Pancreas (tissue), 10 donors: ENCODE data around the gene TNFAIP3. TPM values are rescaled to one million over a fixed set of nuclear protein-coding genes. Genes with fewer than 3 reads are reported as not detected.

ENCODE experiments used
- ATAC-seq, 4 donors: fragments of 200-7000 bp; cut with Tn5 transposase; one replicate each; pipeline versions ENCODE4 v1.8.0 to v1.9.1; 2020; ENCODE audit warnings: mild to moderate bottlenecking in 4 of 4, moderate library complexity in 4 of 4
- DNase-seq, 6 donors: peaks; one replicate each; pipeline ENCODE4 v3.0.0-alpha.2; 2020
- FAIRE-seq: peaks from 2 replicates; lab custom pipeline; 2012; peaks lifted over from hg19 to GRCh38; lab: Jason Lieb, UNC
- H3K27ac ChIP-seq, 4 donors: fragments of 200-600 bp; sonication (generic); 1 replicate in 3 of 4; 2 replicates in 1 of 4; pipeline versions ENCODE4 v1.5.0 to v1.8.0; 2020
- H3K27me3 ChIP-seq, 4 donors: fragments of 200-600 bp; one replicate each; pipeline ENCODE4 v1.8.0; 2021
- H3K36me3 ChIP-seq, 3 donors: fragments of 200-600 bp; sonication (generic) in 1 of 3; one replicate each; pipeline versions ENCODE4 v1.5.0 to v1.8.0; 2020 to 2021
- H3K4me1 ChIP-seq, 3 donors: fragments of 200-600 bp; one replicate each; pipeline ENCODE4 v1.8.0; 2021
- H3K4me3 ChIP-seq, 4 donors: fragments of 200-600 bp; sonication (generic) in 2 of 4; one replicate each; pipeline versions ENCODE4 v1.5.0 to v1.8.0; 2020 to 2021
- H3K9me3 ChIP-seq, 4 donors: fragments of 200-600 bp; one replicate each; pipeline ENCODE4 v1.8.0; 2021
- WGBS, 2 donors: extraction: QIAGEN DNeasy Blood & Tissue Kit; methylation state at CpG; one replicate each; pipeline ENCODE4 v1.1.7; 2013; 5-methylcytosine and 5-hydroxymethylcytosine counted together
- intact Hi-C, 3 donors: fragments of 100-400 bp; cut with DNase I; formaldehyde crosslinking; loops; one replicate each; pipeline versions ENCODE4 v1.11.1 to v1.14.2; 2022
- polyA plus RNA-seq, 2 donors: library from polyadenylated mRNA; stranded (reverse); fragments of 200-250 nt; gene quantifications; one replicate each; pipeline ENCODE4 v1.2.3, GENCODE V29; 2013
- total RNA-seq, 6 donors: library from RNA; stranded (reverse); fragmentation: NEBNext Ultra II Directional in 4 of 6; extraction: Animal tissue kit (Norgen Biotek cat#: 25700) in 4 of 6; gene quantifications; one replicate each; pipeline versions ENCODE4 v1.2.1 to v1.2.4, GENCODE V29; 2021 to 2023
- TF ChIP-seq, protein P1 (sequence below), 4 donors: fragments of 200-600 bp; sonication (generic) in 3 of 4; IDR thresholded peaks; one replicate each; pipeline versions ENCODE4 v1.5.0 to v1.8.0; 2021; ENCODE audit warnings: antibody characterized with exemption in 4 of 4
- donor health status: healthy with polysubstance abuse.
- donor health status: DM: no; HTN: no; CAD: no; lungs with moderate emphysema.
- donor health status: DM: no; HTN: no; CAD: no.
- donor health status: control.
- donor health status: control.
- donor health status: Bipolar disorder and iron deficiency.
- donor health status: DM: yes; HTN: yes; CAD: no.
- donor health status: DM: no; HTN: no; CAD: no.
- donor health status: DM: no; HTN: no; CAD: no.
- donor health status: DM: yes; HTN: yes; CAD: no.

Gene TNFAIP3
- total and polyA plus RNA-seq, 8 donors: 9.3 to 59.2 (median 14.2) TPM

DNA sequence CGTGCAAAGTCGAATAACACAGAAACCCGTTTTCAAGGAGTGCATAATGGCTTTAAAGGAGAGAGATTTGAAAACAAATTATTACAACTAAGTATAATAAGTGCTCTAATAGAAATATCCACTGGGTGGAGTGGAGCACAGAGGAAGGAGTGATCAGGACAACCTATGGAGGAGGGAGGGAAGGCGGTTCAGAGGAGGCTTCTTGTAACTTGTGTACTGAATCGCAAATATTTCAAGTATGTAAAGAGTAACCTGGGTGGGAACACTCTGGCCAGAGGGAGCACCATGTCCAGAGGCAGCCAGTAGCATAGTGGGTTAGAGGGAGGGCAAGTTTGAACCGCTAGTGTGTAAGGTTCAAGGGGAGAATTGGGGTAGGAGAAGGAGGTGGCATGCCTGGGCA, 21.6 kb upstream of the TNFAIP3 start:
- no peaks in the 10 kb centered on the region for H3K36me3 ChIP-seq
- H3K9me3 ChIP-seq: no peaks in the 10 kb centered on the region
- no peak overlapping the region for H3K4me3 ChIP-seq
- 71 to 85% methylated on average over 6 of the region's 6 CpGs for WGBS, 2 donors
- intact Hi-C loops: no loop called here
- DNase-seq (no peak), ATAC-seq (peak in 2 of 4 donors; percentile 16 to 57), FAIRE-seq (no peak)
- H3K27me3 ChIP-seq: no peaks in the 10 kb centered on the region
- H3K27ac ChIP-seq: no peak overlapping the region
- TF ChIP-seq, protein P1, sequence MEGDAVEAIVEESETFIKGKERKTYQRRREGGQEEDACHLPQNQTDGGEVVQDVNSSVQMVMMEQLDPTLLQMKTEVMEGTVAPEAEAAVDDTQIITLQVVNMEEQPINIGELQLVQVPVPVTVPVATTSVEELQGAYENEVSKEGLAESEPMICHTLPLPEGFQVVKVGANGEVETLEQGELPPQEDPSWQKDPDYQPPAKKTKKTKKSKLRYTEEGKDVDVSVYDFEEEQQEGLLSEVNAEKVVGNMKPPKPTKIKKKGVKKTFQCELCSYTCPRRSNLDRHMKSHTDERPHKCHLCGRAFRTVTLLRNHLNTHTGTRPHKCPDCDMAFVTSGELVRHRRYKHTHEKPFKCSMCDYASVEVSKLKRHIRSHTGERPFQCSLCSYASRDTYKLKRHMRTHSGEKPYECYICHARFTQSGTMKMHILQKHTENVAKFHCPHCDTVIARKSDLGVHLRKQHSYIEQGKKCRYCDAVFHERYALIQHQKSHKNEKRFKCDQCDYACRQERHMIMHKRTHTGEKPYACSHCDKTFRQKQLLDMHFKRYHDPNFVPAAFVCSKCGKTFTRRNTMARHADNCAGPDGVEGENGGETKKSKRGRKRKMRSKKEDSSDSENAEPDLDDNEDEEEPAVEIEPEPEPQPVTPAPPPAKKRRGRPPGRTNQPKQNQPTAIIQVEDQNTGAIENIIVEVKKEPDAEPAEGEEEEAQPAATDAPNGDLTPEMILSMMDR (IDR thresholded peaks at IDR 0.05): no peak
- no peaks in the 10 kb centered on the region for H3K4me1 ChIP-seq

DNA sequence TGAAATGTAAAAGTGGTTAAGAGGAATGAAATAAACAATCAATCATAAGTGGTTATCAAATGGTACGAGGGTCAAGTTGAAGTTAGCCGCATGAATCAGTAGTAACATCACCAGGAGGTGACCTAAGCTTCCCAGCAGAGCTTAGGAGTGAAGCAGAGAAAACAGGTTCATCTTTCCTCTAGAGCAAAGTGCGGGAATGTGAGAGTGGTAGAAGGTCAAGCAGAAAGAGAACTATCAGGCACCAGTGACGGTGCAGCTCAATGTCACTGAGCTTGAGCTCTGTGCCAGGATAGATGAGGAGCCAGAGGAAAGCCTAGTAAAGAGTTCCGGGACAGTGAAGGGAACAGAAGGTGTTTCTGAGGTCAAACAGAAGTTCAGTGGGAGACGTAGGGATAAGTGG, 20.8 kb upstream of the TNFAIP3 start:
- H3K27me3 ChIP-seq: no peaks in the 10 kb centered on the region
- no peak overlapping the region for H3K4me3 ChIP-seq
- H3K27ac ChIP-seq: no peak overlapping the region
- no peaks in the 10 kb centered on the region for H3K4me1 ChIP-seq
- TF ChIP-seq, protein P1 (IDR thresholded peaks at IDR 0.05): no peak
- 85% methylated on average over 6 of the region's 6 CpGs for WGBS, 2 donors
- no peaks in the 10 kb centered on the region for H3K9me3 ChIP-seq
- H3K36me3 ChIP-seq: no peaks in the 10 kb centered on the region
- no peak for FAIRE-seq
- peak in 1 of 4 donors; percentile 13 for ATAC-seq
- intact Hi-C loops: no loop called here
- DNase-seq: no peak

DNA sequence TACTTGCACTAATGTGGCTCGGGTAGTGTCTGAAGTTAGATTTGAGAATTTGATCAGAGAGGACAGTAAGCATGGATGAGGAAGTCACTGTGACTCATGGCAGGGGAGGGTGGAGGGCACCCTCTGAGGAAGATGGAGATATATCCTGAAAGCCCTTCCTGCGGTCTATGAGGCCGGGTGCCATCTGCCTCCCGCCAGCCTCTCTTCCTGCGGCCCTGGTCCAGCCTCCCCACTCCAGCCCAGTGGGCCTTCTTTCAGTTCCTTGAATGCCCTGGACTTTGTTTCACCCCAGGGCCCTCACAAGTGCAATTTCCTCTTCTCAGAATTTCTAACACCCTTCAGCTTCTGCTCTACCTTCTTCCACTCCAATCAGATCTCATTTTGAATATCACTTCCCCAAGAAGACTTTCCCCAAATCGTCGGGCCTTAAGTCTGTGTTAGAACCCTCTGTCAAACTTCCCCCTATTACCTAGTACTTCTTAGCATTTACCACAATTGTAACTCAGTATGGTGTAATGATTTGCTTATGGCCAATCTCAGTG, 20.2 kb upstream of the TNFAIP3 start:
- FAIRE-seq (no peak), ATAC-seq (peak in 3 of 4 donors; percentile 32 to 83 (median 83)), DNase-seq (peak in 1 of 6 donors; percentile 55)
- Histone ChIP-seq H3K27ac (no peak overlapping the region), H3K36me3 (no peaks in the 10 kb centered on the region), H3K4me1 (no peaks in the 10 kb centered on the region), H3K27me3 (no peaks in the 10 kb centered on the region), H3K4me3 (no peak overlapping the region), H3K9me3 (no peaks in the 10 kb centered on the region)
- TF ChIP-seq, protein P1 (IDR thresholded peaks at IDR 0.05): no peak
- intact Hi-C loops: no loop called here
- WGBS, 2 donors: 69 to 88% methylated on average over 7 of the region's 7 CpGs

GRCh38 chr6:137847748-137848147, 19.3 kb upstream of the TNFAIP3 start:
- FAIRE-seq: no peak
- DNase-seq: no peak
- Histone ChIP-seq H3K27me3 (no peaks in the 10 kb centered on the region), H3K4me3 (no peak overlapping the region), H3K36me3 (no peaks in the 10 kb centered on the region), H3K4me1 (no peaks in the 10 kb centered on the region), H3K9me3 (no peaks in the 10 kb centered on the region), H3K27ac (no peak overlapping the region)
- intact Hi-C loops: no loop called here
- ATAC-seq: no peak
- WGBS, 2 donors: 74 to 83% methylated on average over 5 of the region's 5 CpGs
- TF ChIP-seq, protein P1 (IDR thresholded peaks at IDR 0.05): no peak

- intact Hi-C loops: no loop called here
- Histone ChIP-seq H3K36me3 (no peaks in the 10 kb centered on the region), H3K27me3 (no peaks in the 10 kb centered on the region), H3K27ac (no peak overlapping the region), H3K9me3 (no peaks in the 10 kb centered on the region), H3K4me3 (no peak overlapping the region), H3K4me1 (no peaks in the 10 kb centered on the region)
- FAIRE-seq: no peak
- DNase-seq: no peak
- no peak for ATAC-seq
- TF ChIP-seq, protein P1 (IDR thresholded peaks at IDR 0.05): no peak
- 67 to 82% methylated on average over 3 of the region's 3 CpGs for WGBS, 2 donors
Observed at GRCh38 chr6:137848672-137849071, 18.4 kb upstream of the TNFAIP3 start.
